Bronchial epithelial cell (primary cell): ENCODE data around the gene PCDHGA2. TPM values are rescaled to one million over a fixed set of nuclear protein-coding genes. Genes with fewer than 3 reads are reported as not detected.

Experiments used
- DNase-seq: peaks from one replicate; pipeline ENCODE4 v3.0.0-alpha.2; 2010; ENCODE audit warnings: low read depth
- FAIRE-seq: peaks from 2 replicates; lab custom pipeline; 2011; peaks lifted over from hg19 to GRCh38; lab: Jason Lieb, UNC
- H3K27me3 ChIP-seq: 2 replicates; pipeline ENCODE4 v1.5.1; 2011; ENCODE audit warnings: low read length; ENCODE audit not compliant: control insufficient read depth, insufficient read depth
- H3K36me3 ChIP-seq: 2 replicates; pipeline ENCODE4 v1.5.1; 2011; ENCODE audit warnings: low read length; ENCODE audit not compliant: control insufficient read depth, insufficient read depth
- H3K4me3 ChIP-seq: 2 replicates; pipeline ENCODE4 v1.5.1; 2011; ENCODE audit warnings: mild to moderate bottlenecking, low read depth, low read length, control low read depth
- total RNA-seq: library from RNA; depleted of rRNA; stranded (reverse); fragments of >200 nt; gene quantifications from 2 replicates; pipeline ENCODE4 v1.2.1, GENCODE V29; 2014
- TF ChIP-seq, protein P1 (sequence below): IDR thresholded peaks from 2 replicates; pipeline ENCODE4 v1.5.1; 2011; ENCODE audit warnings: mild to moderate bottlenecking, moderate library complexity, low read length, control low read depth, inconsistent platforms; ENCODE audit not compliant: insufficient read depth, severe bottlenecking

The PCDHGA2 gene
- total RNA-seq, 1 donor from 2014 or later: under 0.01 TPM

DNA sequence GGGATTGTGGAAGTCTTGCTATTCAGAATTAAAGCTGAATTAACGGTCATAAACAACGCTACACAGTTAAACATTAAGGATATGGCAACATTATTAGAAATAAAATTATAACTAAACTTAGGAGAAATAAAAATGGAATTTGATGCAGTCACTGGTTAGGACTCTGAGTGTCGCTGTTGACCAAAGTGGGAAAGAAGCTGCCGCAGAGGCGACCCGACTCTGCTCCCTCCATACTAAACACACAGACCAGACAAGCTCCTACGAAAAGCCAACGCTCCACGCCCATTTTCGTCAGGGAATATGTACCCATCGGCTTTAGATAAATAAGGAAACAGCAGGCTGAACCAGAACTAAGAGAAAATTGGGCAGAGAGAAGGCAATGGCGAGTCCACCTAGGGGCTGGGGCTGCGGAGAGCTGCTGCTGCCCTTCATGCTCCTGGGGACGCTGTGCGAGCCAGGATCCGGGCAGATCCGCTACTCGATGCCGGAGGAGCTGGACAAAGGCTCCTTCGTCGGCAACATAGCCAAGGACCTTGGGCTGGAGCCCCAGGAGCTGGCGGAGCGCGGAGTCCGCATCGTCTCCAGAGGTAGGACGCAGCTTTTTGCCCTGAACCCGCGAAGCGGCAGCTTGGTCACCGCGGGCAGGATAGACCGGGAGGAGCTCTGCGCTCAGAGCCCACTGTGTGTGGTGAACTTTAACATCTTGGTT, 25.5 kb downstream of the PCDHGA2 start, which contains the start of gene PCDHGA5:
TSS of gene PCDHGA5 (plus strand) at position 211 of the 709 bp plus-strand sequence. CDS start at position 380, 169 bp downstream.
- TF ChIP-seq, protein P1, sequence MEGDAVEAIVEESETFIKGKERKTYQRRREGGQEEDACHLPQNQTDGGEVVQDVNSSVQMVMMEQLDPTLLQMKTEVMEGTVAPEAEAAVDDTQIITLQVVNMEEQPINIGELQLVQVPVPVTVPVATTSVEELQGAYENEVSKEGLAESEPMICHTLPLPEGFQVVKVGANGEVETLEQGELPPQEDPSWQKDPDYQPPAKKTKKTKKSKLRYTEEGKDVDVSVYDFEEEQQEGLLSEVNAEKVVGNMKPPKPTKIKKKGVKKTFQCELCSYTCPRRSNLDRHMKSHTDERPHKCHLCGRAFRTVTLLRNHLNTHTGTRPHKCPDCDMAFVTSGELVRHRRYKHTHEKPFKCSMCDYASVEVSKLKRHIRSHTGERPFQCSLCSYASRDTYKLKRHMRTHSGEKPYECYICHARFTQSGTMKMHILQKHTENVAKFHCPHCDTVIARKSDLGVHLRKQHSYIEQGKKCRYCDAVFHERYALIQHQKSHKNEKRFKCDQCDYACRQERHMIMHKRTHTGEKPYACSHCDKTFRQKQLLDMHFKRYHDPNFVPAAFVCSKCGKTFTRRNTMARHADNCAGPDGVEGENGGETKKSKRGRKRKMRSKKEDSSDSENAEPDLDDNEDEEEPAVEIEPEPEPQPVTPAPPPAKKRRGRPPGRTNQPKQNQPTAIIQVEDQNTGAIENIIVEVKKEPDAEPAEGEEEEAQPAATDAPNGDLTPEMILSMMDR: no peak
- FAIRE-seq (no peak), DNase-seq (no peak)
- Histone ChIP-seq H3K27me3 (peaks cover 25% of the 10 kb centered on the region), H3K36me3 (no peaks in the 10 kb centered on the region), H3K4me3 (no peak within 1 kb of the TSS)

DNA sequence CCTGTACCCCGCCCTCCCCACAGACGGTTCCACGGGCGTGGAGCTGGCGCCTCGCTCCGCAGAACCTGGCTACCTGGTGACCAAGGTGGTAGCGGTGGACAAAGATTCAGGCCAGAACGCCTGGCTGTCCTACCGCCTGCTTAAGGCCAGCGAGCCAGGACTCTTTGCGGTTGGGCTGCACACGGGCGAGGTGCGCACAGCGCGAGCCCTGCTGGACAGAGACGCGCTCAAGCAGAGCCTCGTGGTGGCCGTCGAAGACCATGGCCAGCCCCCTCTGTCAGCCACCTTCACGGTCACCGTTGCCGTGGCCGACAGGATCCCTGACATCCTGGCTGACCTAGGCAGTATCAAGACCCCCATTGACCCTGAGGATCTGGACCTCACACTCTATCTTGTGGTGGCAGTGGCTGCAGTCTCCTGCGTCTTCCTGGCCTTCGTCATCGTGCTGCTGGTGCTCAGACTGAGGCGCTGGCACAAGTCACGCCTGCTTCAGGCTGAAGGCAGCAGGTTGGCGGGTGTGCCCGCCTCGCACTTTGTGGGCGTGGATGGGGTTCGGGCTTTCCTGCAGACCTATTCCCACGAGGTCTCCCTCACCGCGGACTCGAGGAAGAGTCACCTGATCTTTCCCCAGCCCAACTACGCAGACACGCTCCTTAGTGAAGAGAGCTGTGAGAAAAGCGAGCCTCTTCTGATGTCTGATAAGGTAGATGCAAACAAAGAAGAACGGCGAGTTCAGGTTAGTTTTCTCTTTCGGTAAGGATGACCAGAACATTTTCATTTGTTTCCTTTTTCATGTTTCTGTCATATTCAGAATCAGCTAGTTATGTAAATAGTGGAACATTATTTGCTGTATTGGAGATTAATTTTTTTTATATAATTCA, 27.7 kb downstream of the PCDHGA2 start:
- DNase-seq (no peak), FAIRE-seq (no peak)
- peaks cover 24% of the 10 kb centered on the region for H3K27me3 ChIP-seq
- TF ChIP-seq, protein P1: no peak
- no peaks in the 10 kb centered on the region for H3K36me3 ChIP-seq
- no peak overlapping the region for H3K4me3 ChIP-seq

DNA sequence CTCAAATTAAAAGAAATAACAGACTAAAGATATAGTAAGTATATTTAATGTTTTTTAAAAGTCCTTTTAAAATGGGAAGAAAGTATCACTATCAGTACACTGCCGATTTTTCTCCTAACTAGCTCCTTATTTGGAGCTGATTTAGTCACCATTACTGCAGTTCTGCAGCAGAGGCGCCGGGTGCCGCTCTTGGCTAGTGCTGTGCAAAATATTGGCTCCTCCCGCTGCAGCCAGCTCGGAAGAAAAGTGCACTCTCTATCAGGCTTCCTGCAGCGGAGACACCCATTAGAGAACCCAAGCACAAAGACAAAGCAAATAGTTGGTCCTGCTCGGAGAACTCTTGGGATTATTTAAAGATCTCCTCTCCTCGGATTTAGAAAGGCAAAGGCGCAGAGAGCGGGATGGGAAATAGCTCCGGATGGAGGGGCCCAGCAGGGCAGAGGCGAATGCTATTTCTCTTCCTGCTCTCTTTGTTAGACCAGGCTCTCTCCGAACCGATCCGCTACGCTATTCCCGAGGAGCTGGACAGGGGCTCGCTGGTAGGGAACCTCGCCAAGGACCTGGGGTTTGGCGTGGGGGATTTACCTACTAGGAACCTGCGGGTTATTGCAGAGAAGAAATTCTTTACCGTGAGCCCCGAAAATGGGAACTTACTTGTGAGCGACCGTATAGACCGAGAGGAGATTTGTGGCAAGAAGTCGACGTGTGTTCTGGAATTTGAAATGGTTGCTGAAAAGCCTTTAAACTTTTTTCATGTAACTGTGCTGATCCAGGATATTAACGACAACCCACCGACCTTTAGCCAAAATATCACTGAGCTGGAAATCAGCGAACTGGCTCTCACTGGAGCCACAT, 31.7 kb downstream of the PCDHGA2 start, which contains the start of gene PCDHGB3:
TSS of gene PCDHGB3 (plus strand) at position 249 of the 855 bp plus-strand sequence. CDS start at position 402, 153 bp downstream.
- DNase-seq (peak; percentile 29), FAIRE-seq (peak; percentile 18)
- TF ChIP-seq, protein P1: peak; percentile 31
- Histone ChIP-seq H3K4me3 (peak within 1 kb of the TSS; percentile 19), H3K27me3 (peaks cover 20% of the 10 kb centered on the region), H3K36me3 (no peaks in the 10 kb centered on the region)

DNA sequence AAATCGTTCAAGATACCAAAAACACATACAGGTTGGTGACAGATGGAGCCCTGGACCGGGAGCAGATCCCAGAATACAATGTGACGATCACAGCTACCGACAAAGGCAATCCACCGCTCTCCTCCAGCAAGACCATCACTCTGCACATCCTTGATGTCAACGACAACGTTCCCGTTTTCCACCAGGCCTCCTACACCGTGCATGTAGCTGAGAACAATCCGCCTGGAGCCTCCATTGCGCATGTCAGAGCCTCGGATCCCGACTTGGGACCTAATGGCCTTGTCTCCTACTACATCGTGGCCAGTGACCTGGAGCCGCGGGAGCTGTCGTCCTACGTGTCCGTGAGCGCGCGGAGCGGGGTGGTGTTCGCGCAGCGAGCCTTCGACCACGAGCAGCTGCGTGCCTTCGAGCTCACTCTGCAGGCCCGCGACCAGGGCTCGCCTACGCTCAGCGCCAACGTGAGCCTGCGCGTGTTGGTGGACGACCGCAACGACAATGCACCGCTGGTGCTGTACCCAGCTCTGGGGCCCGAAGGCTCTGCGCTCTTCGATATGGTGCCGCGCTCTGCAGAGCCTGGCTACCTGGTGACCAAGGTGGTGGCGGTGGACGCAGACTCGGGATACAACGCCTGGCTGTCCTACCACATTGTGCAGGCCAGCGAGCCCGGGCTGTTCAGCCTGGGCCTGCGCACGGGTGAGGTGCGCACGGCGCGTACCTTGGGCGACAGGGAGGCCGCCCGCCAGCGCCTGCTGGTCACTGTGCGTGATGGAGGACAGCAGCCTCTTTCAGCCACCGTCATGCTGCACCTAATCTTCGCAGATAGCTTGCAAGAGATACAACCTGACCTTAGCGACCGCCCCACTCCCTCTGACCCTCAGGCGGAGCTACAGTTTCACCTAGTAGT, 33.3 kb downstream of the PCDHGA2 start:
- no peaks in the 10 kb centered on the region for H3K36me3 ChIP-seq
- peaks cover 9% of the 10 kb centered on the region for H3K27me3 ChIP-seq
- FAIRE-seq (no peak), DNase-seq (no peak)
- H3K4me3 ChIP-seq: no peak overlapping the region
- TF ChIP-seq, protein P1: no peak
